Stimulated activated CD4-positive, alpha-beta T cell treated with anti-CD3 and anti-CD28 coated beads, TNF-alpha, amount 100 ng/mL, for 24 hours (primary cell): ENCODE data around the gene CRYL1.

Source experiments
- DNase-seq, 3 experiments: peaks; one replicate each; pipeline ENCODE4 v3.0.0-alpha.2; 2020; ENCODE audit warnings: low read depth in 3 of 3

CRYL1 gene

DNA sequence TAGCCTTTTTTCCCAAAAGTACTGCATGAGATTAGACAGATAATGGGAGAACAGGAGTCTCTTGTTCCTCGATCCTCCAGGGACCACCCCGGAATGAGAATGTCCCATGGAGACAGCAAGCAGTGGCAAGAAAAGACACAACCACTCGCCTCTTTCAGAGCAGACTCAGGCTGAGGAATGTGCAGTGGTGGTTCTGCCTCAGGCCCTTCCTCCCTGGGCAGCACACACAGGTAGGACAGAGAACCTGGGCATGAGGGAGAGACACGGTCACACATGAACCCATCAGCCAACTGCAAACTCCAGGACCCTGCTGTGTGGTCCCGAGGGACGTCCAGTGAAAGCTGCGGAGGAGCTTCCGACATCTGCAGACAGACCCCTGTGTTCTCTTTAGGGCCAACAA lies 31.0 kb downstream of the CRYL1 start:
- DNase-seq = no peak

GRCh38 chr13:20492641-20493040 lies 33.0 kb downstream of the CRYL1 start:
- DNase-seq = peak in 2 of 3 experiments; percentile 9 to 56

DNA sequence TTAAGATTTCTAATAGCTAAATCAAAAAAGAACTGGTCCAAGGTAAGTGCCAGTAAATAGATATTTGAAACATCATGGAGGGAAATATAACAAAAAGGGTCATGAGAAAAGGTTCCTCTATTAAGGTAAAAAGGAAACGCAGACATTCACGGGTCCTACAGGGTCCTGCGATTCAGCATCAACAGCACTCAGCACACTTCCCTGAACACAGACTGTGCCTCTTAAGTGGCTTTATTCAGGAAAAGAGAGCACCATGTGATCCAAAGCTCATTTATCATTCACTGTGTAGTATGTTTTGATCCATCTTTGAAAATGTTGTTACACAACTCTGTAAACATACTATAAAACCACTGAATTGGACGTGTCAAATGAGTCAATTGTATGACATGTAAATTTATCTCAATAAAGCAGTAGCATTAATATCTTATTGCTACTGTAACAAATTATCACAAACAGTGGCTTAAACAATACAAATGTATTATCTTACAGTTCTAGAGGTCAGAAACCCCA lies 33.7 kb downstream of the CRYL1 start:
- no peak for DNase-seq

DNA sequence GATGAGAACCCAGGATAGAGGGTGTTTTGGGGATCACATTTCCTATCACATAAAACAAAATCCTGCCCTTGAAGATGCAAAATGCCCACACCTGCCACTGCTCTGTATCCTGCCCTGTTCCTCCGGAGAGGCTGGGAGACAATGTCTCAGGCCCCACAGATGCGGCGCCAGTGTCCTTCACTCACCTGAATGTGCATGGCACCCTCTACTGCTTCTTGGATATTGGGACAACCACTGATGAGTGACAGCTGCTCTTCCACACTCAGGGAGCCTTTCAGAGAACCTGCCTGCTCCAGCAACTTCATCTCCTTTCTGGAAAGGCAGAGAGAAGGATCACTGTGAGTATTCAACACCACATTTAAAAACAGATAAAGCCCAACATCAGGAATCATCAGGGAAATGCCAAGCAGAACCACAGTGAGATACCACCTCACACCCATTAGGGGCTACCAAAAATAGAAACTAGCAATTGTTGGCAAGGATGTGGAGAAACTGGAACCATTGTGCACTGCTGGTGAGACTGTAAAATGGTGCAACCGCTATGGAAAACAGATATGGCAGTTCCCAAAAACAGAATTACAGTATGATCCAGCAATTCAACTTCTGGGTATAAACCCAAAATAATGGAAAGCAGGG lies 36.4 kb downstream of the CRYL1 start:
- DNase-seq = peak in 1 of 3 experiments; percentile 49

DNA sequence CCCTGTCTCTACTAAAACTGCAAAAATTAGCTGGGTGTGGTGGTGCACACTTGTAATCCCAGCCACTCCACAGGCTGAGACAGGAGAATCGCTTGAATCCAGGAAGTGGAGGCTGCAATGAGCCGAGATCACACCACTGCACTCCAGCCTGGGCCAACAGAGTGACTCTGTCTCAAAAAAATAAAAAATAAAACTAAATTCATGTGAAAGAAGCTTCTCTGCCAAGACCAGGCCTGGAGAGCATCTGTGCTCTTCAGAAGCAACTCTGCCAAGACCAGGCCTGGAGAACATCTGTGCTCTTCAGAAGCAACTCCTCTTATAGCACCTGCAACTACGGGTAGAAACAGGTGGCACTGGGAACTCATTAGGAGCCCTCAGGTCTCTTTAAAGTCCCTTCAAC lies 37.7 kb downstream of the CRYL1 start:
- DNase-seq = no peak

DNA sequence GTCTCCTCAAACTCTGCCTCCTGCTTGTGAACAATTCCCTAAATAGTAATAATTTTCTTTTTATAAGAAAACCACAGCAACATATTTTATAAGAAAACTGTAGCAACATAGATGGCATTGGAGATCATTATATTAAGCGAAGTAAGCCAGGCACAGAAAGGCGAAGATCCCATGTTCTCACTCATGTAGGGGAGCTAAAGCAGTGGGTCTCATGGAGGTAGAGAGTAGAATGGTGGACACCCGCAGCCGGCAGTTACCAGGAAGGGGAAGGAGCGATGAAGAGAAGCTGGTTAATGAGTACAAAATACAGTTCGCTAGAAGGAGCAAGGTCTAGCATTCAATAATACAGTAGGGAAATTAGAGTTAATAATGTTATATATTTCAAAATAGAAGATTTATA lies 42.9 kb downstream of the CRYL1 start:
- DNase-seq = no peak

DNA sequence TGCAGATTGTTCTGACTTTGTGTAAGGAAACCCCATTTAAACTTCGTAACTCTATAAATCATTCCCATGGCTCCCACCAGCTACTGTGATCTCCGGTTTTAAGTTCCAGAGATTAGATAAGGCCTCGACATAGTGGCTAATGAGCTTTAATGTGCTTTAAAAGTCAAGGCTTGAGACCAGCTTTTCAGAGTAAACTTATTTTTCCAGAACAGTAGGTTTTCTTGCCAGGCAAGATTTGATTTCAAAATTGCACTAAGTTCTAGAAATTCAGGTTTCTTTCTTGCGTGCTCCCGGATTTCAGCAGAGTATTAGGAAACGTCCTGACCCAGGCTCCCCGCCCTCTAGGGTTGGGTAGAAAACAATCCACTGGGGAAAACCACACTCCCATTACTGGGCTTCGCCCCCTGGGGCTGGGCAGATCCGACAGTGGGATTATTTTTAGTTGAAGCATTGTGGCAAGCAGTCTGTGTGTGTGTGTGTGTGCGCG lies 43.3 kb downstream of the CRYL1 start:
- DNase-seq = no peak

DNA sequence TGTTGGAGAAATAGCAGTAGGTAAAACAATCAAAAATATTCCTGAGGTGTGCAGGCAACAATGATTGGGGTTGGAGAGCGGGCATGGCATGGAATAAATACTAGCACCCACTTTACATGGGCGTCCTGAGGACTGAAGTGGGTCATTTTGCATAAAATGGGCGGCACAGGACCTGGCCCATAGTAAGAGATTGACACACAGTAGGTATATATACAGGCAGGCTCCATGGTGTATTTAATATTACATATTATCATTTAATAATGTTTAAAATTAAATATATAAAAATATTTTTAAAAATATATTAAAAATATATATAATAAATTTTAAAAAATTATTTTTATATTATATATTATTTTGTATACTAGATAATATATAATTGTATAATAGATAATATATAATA lies 48.3 kb downstream of the CRYL1 start:
- DNase-seq = no peak

- peak in 2 of 3 experiments; percentile 28 to 68 for DNase-seq
Measured at GRCh38 chr13:20475927-20476691, 49.5 kb downstream of the CRYL1 start.

GRCh38 chr13:20474515-20474914 lies 51.1 kb downstream of the CRYL1 start:
- no peak for DNase-seq

- DNase-seq = no peak
Measured at GRCh38 chr13:20473888-20474287, 51.8 kb downstream of the CRYL1 start.

- no peak for DNase-seq
Measured at GRCh38 chr13:20473139-20473538, 52.5 kb downstream of the CRYL1 start.

DNA sequence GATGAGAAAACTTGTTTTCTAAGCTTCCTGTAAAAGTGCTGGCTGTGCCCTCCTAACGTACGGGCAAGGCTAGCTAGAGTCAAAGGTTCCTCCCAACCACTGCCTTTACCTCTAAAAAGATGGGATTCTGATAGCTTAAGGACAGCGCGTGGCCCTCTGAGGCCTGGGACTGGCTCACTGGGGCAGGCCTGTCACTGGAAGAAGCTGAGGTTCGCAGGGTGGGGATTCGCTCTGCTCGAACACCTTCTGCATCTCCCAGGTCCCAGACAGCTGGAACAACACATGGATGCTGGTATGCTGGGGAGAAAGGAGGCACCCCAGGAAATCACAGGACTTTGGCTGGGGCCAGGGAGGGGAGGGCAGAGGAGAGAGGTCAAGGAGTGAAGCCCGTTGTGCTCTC lies 53.1 kb downstream of the CRYL1 start:
- DNase-seq = no peak

- DNase-seq = no peak
Measured at GRCh38 chr13:20470136-20470535, 55.5 kb downstream of the CRYL1 start.

GRCh38 chr13:20466371-20466770 lies 59.3 kb downstream of the CRYL1 start:
- DNase-seq = no peak

DNA sequence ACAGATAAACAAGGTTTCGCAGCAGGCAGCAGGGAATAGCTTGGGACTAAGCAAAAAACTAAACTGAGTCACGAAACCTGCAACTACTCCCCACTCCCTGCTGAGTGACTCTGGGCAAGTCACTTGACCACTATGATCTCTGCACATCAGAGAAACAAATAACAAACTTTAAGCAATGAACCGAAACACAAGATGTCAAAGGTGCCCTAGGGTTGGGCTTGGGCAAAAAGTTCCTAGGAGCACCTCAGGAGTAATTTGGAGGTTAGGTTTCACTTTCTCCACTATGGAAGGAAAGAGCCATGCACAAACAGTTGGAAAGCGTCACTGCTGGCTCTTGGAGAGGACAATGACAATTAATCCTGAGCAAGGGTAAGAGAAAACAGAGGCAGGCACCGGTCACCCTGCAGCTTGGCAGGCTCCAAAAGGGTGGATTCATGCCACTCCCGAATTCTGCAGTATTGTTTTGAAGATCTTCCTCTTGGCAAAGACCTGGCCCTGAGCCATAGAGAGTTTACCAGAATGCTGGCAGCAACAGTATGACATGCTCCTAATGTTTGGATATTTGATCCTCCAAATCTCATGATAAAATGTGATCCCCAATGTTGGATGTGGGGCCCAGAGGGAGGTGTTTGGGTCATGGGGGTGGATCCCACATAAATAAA lies 60.3 kb downstream of the CRYL1 start:
- DNase-seq = no peak

GRCh38 chr13:20462921-20463320 lies 62.7 kb downstream of the CRYL1 start:
- DNase-seq = no peak

- DNase-seq = no peak
Measured at GRCh38 chr13:20462533-20462915, 63.1 kb downstream of the CRYL1 start.

DNA sequence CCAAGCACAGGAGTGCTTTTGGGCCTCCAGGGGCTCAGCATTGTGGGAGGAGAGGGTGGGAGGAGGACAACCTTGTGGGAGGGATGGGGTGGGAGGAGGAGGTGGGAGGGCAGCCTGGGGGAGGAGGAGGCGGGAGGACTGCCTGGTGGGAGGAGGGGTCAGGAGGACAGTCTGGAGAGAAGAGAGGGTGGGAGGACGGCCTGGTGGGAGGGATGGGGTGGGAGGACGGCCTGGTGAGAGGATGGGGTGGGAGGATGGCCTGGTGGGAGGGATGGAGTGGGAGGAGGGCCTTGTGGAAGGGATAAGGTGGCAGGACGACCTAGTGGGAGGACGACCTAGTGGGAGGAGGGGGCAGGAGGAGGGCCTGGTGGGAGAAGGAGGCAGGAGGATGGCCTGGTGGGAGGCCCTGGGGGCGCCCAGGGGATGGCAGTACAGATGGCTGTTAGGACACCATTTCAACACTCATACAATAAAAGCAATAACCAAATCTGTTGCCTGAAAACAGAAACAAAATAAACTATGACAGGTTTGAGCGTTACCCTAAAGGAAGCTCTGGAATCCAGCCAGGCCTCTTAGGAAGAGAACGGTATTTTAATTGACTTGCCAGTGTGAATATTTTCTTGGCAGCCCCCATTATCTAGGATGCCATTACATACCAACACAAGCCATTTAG lies 63.7 kb downstream of the CRYL1 start:
- no peak for DNase-seq

GRCh38 chr13:20461481-20461859 lies 64.2 kb downstream of the CRYL1 start:
- peak in 2 of 3 experiments; percentile 8 to 40 for DNase-seq

- DNase-seq = no peak
Measured at GRCh38 chr13:20460761-20461160, 64.9 kb downstream of the CRYL1 start.

- no peak for DNase-seq
Measured at GRCh38 chr13:20457670-20458069, 68.0 kb downstream of the CRYL1 start.
